ENCODE data around the gene RFK.

GRCh38 chr9:76413658-76414057 lies 19.4 kb upstream of the RFK start:
- TF ChIP-seq CTCF (IDR thresholded peaks at IDR 0.05) (no peak), POLR2A (IDR thresholded peaks at IDR 0.05) (no peak)
